Panc1 (cell line): ENCODE measurements around the gene CENPH. TPM values are rescaled to one million over a fixed set of nuclear protein-coding genes. Genes with fewer than 3 reads are reported as not detected.
"Not testable (repeated sequence)": the region's sequence is repeated elsewhere in the genome, so short reads cannot be mapped to it uniquely, and the experiment has no call there.

Source experiments
- ATAC-seq: fragments of 200-7000 bp; cut with Tn5 transposase; 2 replicates; pipeline ENCODE4 v1.9.1; 2020; ENCODE audit warnings: mild to moderate bottlenecking, moderate library complexity
- BruUV-seq: library from RNA; stranded (reverse); fragments of 400-500 nt; replicated peaks from 2 replicates; lab custom pipeline; 2021; lab: Mats Ljungman, UMichigan
- CTCF ChIA-PET: fragments of 300-600 bp; sonication (Branson Sonifier 250); formaldehyde crosslinking; loops from one replicate; lab custom pipeline; 2022; ENCODE audit warnings: antibody characterized with exemption; lab: Charles Lee
- POLR2A ChIA-PET: fragments of 300-600 bp; sonication (Branson Sonifier 250); formaldehyde crosslinking; loops from one replicate; lab custom pipeline; 2022; ENCODE audit warnings: antibody characterized with exemption; lab: Charles Lee
- DNase-seq: peaks from one replicate; pipeline ENCODE4 v3.0.0-alpha.2; 2010; ENCODE audit warnings: low read depth, low spot score
- H3K27ac ChIP-seq: 2 replicates; pipeline ENCODE4 v1.5.1; 2011; ENCODE audit warnings: mild to moderate bottlenecking, low read length, inconsistent platforms
- H3K27me3 ChIP-seq: fragments of 200-500 bp; sonication (Bioruptor generic); 2 replicates; pipeline ENCODE4 v1.6.0; 2014; ENCODE audit warnings: low read length, inconsistent platforms; ENCODE audit not compliant: control insufficient read depth, insufficient read depth
- H3K36me3 ChIP-seq: fragments of 200-500 bp; sonication (Bioruptor generic); 2 replicates; pipeline ENCODE4 v1.5.1; 2014; ENCODE audit warnings: inconsistent platforms, mild to moderate bottlenecking, low read length, moderate library complexity; ENCODE audit not compliant: control insufficient read depth, insufficient read depth
- H3K4me1 ChIP-seq: 2 replicates; pipeline ENCODE4 v1.5.1; 2011; ENCODE audit warnings: inconsistent platforms, mild to moderate bottlenecking, low read length, moderate library complexity; ENCODE audit not compliant: control insufficient read depth, insufficient read depth
- H3K4me3 ChIP-seq, 2 experiments: 2 replicates each; pipeline ENCODE4 v1.5.1; 2011 to 2012; ENCODE audit warnings: low read depth in 2 of 2, low read length in 2 of 2, mild to moderate bottlenecking in 2 of 2, inconsistent platforms in 1 of 2, moderate library complexity in 1 of 2
- H3K9me3 ChIP-seq: fragments of 200-500 bp; sonication (Bioruptor generic); 2 replicates; pipeline ENCODE4 v1.5.1; 2014; ENCODE audit warnings: low read depth, mild to moderate bottlenecking, inconsistent platforms, low read length, moderate library complexity; ENCODE audit not compliant: control insufficient read depth, insufficient read depth
- CTCF ChIP-seq: fragments of 450-650 bp; IDR thresholded peaks from 2 replicates; pipeline ENCODE4 v1.5.1; 2017; ENCODE audit warnings: mild to moderate bottlenecking
- POLR2AphosphoS5 ChIP-seq: IDR thresholded peaks from 2 replicates; pipeline ENCODE4 v1.6.1; 2012; ENCODE audit warnings: mild to moderate bottlenecking, low read depth, low read length, moderate library complexity
- SIN3A ChIP-seq: IDR thresholded peaks from 2 replicates; pipeline ENCODE4 v1.6.1; 2012; ENCODE audit warnings: low read depth, mild to moderate bottlenecking, low read length, moderate library complexity, borderline replicate concordance; ENCODE audit not compliant: insufficient read depth
- TCF7L2 ChIP-seq: IDR thresholded peaks from 2 replicates; pipeline ENCODE4 v1.6.1; 2011; ENCODE audit warnings: mild to moderate bottlenecking, low read depth, low read length, inconsistent platforms
- in situ Hi-C: cut with HindIII; loops from 2 replicates; pipeline ENCODE4 v1.10.0; 2016; ENCODE audit warnings: low sequenced_read_pairs, low pct_unique_long_range_greater_than_20kb
- intact Hi-C: fragments of 100-400 bp; cut with micrococcal nuclease; formaldehyde crosslinking; loops from one replicate; pipeline ENCODE4 v1.10.0; 2022; ENCODE audit not compliant: unreplicated experiment
- total RNA-seq: library from RNA; stranded (reverse); gene quantifications from one replicate; pipeline ENCODE4 v1.2.1, GENCODE V29; 2021; ENCODE audit not compliant: unreplicated experiment
- TF ChIP-seq, protein P1 (sequence below), 2 experiments: IDR thresholded peaks; 2 replicates each; pipeline ENCODE4 v1.6.1; 2011 to 2012; ENCODE audit warnings: low read depth in 2 of 2, control low read depth in 1 of 2, low read length in 1 of 2, mild to moderate bottlenecking in 1 of 2, moderate library complexity in 1 of 2; ENCODE audit not compliant: insufficient read depth in 1 of 2

Gene CENPH
- total RNA-seq, 1 experiment from 2014 or later, result 35.6 TPM

GRCh38 chr5:69219939-69220338 is 30.6 kb downstream of the CENPH start:
- in situ Hi-C loops (no loop called here), intact Hi-C loops (no loop called here)
- DNase-seq, result no peak
- ChIA-PET POLR2A (interaction anchor here (0.7 kb wide), 2 partner anchors 15 to 103 kb away, joined by 5 to 6 read pairs; no protein-coding TSS in a partner anchor), CTCF (no interaction called here)
- Histone ChIP-seq H3K27me3 (no peaks in the 10 kb centered on the region), H3K27ac (no peak overlapping the region), H3K9me3 (no peaks in the 10 kb centered on the region), H3K4me3 (no peak overlapping the region), H3K4me1 (peaks cover 8% of the 10 kb centered on the region; the same call in 1 of the 2 replicates), H3K36me3 (no peaks in the 10 kb centered on the region)
- ATAC-seq, result no peak
- TF ChIP-seq SIN3A, result no peak
- TF ChIP-seq TCF7L2, result no peak
- TF ChIP-seq, protein P1, sequence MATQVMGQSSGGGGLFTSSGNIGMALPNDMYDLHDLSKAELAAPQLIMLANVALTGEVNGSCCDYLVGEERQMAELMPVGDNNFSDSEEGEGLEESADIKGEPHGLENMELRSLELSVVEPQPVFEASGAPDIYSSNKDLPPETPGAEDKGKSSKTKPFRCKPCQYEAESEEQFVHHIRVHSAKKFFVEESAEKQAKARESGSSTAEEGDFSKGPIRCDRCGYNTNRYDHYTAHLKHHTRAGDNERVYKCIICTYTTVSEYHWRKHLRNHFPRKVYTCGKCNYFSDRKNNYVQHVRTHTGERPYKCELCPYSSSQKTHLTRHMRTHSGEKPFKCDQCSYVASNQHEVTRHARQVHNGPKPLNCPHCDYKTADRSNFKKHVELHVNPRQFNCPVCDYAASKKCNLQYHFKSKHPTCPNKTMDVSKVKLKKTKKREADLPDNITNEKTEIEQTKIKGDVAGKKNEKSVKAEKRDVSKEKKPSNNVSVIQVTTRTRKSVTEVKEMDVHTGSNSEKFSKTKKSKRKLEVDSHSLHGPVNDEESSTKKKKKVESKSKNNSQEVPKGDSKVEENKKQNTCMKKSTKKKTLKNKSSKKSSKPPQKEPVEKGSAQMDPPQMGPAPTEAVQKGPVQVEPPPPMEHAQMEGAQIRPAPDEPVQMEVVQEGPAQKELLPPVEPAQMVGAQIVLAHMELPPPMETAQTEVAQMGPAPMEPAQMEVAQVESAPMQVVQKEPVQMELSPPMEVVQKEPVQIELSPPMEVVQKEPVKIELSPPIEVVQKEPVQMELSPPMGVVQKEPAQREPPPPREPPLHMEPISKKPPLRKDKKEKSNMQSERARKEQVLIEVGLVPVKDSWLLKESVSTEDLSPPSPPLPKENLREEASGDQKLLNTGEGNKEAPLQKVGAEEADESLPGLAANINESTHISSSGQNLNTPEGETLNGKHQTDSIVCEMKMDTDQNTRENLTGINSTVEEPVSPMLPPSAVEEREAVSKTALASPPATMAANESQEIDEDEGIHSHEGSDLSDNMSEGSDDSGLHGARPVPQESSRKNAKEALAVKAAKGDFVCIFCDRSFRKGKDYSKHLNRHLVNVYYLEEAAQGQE (IDR thresholded peaks at IDR 0.05; ENCODE audit: insufficient read depth in 1 of 2, low read depth in 2 of 2, low read length in 1 of 2), result no peak
- TF ChIP-seq CTCF, result no peak
- TF ChIP-seq POLR2AphosphoS5, result no peak
- BruUV-seq, result no TSS peak

DNA sequence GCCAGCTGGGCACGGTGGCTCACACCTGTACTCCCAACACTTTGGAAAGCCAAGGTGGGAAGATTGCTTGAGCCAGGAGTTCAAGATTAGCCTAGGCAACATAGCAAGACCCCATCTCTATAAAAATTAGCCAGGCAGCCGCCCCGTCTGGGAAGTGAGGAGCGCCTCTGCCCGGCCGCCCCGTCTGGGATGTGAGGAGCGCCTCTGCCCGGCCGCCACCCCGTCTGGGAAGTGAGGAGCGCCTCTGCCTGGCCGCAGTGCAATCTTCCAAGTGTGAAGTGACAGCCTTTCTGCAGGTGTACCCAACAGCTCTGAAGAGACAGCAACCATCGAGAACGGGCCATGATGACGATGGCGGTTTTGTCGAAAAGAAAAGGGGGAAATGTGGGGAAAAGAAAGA is 31.0 kb downstream of the CENPH start:
- H3K9me3 ChIP-seq, CTCF ChIA-PET, H3K36me3 ChIP-seq, ATAC-seq, BruUV-seq, H3K27me3 ChIP-seq, DNase-seq, H3K27ac ChIP-seq, H3K4me1 ChIP-seq, intact Hi-C loops, H3K4me3 ChIP-seq, in situ Hi-C loops: not testable (repeated sequence)
- POLR2A ChIA-PET, result interaction anchor here (0.7 kb wide), 1 partner anchor 104 kb away, joined by 5 read pairs; no protein-coding TSS in a partner anchor

- H3K27ac ChIP-seq, BruUV-seq, ATAC-seq, H3K4me3 ChIP-seq, CTCF ChIA-PET, DNase-seq, in situ Hi-C loops, intact Hi-C loops, H3K27me3 ChIP-seq, H3K4me1 ChIP-seq, H3K36me3 ChIP-seq, H3K9me3 ChIP-seq: not testable (repeated sequence)
- POLR2A ChIA-PET, result interaction anchor here (0.7 kb wide), 1 partner anchor 104 kb away, joined by 5 read pairs; no protein-coding TSS in a partner anchor
These were observed 31.4 kb downstream of the CENPH start for GRCh38 chr5:69220833-69221232.
